AG09319 (cell line): Measurements from ENCODE around the gene GYS1.

ENCODE experiments used
- DNase-seq: peaks from one replicate; pipeline ENCODE4 v3.0.0-alpha.2; 2010; ENCODE audit warnings: low read depth; ENCODE audit errors: extremely low read depth
- TF ChIP-seq, protein P1 (sequence below): IDR thresholded peaks from 2 replicates; pipeline ENCODE4 v1.5.1; 2011; ENCODE audit warnings: low read depth, mild to moderate bottlenecking, inconsistent platforms, low read length, moderate library complexity

GYS1 gene

DNA sequence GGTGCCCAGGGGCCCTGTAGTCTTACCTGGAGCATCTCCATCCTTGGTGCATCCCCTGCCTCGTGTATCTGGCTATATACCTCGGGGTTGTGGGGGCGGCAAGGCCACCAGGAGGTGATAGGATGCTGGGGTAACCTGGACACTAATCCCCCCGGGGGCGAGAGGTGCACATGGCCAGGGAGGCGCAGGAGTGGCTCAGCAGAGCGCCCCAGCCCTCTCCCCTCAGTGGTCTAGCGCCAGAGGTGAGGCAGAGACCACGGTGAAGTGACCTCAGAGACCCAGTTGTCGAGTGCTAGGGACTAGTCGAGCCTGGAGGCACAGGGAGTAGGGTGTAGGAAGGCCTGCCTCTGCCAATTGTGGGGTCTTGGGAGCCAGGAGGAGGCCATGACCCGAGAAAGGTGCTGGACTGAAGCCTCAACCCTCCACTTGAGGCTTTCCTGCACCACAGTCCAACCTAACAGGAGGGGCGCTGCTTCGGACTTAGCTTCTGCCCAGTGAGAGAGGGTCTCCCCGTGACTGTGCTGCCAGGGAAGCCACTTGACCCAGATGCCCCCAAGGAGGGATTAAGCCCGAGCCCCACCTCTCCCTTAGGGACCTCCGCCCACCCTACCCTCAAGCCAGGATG is 24.0 kb upstream of the GYS1 start, which contains the start of gene LHB:
LHB (minus strand) TSS at position 51 of the 625 bp plus-strand sequence; CDS start at position 41, 10 bp downstream.
- TF ChIP-seq, protein P1, sequence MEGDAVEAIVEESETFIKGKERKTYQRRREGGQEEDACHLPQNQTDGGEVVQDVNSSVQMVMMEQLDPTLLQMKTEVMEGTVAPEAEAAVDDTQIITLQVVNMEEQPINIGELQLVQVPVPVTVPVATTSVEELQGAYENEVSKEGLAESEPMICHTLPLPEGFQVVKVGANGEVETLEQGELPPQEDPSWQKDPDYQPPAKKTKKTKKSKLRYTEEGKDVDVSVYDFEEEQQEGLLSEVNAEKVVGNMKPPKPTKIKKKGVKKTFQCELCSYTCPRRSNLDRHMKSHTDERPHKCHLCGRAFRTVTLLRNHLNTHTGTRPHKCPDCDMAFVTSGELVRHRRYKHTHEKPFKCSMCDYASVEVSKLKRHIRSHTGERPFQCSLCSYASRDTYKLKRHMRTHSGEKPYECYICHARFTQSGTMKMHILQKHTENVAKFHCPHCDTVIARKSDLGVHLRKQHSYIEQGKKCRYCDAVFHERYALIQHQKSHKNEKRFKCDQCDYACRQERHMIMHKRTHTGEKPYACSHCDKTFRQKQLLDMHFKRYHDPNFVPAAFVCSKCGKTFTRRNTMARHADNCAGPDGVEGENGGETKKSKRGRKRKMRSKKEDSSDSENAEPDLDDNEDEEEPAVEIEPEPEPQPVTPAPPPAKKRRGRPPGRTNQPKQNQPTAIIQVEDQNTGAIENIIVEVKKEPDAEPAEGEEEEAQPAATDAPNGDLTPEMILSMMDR: no peak
- no peak for DNase-seq

DNA sequence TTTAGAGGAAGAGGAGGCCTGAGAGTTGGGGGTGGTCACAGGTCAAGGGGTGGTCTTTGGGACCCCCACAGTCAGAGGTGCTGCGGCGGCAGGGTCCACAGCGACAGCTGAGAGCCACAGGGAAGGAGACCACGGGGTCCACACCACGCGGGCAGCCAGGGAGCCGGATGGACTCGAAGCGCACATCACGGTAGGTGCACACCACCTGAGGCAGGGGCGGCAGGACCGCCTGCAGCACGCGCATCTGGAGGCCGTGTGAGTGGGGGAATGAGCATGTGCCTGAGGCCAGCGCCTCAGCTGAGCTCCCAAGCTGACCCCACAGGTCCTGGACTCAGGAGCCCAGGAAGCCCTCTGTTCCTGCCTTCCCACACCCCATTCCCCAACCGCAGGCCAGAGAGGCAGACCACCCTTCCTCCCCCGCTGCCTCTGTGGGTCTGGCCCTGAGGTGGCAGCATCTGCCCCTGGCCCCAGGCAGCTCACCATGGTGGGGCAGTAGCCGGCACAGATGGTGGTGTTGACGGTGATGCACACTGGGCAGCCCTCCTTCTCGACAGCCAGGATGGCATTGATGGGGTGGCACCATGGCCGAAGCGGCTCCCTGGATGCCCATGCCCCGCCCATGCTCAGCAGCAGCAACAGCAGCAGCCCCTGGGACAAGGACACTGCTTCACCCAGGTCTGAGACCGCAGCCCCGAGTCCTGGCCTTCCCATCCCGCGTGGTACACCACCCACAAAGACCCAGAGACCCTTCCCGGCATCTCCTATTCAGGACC is 23.1 kb upstream of the GYS1 start:
- DNase-seq: no peak
- TF ChIP-seq, protein P1: no peak

DNA sequence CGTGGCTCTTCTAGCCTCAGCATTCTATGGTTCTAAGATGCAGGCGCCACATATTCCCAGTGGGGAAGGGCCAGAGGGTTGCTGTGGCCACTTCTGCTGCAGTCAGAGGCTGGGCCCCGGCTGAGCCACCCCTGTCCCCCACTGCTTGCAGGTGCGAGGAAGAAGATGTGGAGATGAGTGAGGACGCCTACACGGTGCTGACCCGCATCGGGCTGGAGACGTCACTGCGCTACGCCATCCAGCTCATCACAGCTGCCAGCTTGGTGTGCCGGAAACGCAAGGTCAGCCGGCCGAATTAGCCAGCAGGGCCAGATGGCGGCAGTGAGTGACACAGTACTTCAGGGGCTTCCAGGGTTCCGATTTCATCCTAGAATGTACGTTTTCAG is 21.8 kb upstream of the GYS1 start:
- TF ChIP-seq, protein P1: no peak
- DNase-seq: no peak

DNA sequence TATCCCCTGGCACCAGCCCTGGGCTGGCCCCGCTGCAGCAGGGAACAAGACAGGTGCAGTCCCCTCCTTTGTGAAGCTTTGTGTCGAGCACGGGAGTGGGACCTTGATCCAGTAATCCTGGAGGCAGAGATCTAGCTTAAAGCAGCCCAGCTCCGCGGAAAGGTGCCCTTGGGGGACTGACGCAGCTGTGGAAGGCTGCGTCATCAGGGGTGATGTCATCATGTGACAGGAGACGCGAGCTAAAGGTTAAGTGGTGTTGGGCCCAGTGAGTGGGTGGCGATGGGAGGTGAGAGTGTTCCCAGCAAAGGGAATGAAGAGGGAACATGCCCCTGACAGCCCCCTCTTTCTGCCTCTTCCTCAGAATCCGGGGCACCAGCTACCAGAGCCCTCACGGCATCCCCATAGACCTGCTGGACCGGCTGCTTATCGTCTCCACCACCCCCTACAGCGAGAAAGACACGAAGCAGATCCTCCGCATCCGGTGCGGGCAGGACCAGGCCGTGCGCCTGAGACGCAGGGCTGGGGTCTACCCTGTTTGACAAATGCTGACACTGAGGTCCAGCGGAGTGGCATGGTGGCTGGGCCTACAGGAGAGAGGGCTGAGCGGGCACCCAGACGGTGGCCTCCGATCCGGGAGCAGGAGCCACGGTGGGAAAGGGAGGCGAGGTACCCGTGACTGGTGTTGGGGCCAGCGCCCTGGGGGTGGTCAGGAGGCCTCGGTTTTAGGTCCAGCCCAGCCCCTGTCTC is 21.2 kb upstream of the GYS1 start:
- TF ChIP-seq, protein P1: no peak
- no peak for DNase-seq

DNA sequence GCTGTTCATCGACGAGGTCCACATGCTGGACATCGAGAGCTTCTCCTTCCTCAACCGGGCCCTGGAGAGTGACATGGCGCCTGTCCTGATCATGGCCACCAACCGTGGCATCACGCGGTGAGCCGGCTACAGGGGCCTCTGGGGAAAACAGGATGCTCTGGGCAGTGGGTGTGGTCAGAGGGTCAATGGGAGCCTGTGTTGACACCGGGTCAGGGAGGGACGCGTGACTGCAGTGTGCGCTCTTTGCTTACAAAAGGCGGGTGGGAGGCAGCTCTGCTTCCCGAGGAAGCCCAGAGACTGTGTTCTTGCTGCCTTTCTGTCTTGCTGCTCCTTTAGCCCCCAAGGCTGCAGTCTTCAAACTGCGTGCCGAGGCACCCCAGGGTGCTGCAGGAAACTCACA is 18.1 kb upstream of the GYS1 start:
- TF ChIP-seq, protein P1: no peak
- DNase-seq: no peak

DNA sequence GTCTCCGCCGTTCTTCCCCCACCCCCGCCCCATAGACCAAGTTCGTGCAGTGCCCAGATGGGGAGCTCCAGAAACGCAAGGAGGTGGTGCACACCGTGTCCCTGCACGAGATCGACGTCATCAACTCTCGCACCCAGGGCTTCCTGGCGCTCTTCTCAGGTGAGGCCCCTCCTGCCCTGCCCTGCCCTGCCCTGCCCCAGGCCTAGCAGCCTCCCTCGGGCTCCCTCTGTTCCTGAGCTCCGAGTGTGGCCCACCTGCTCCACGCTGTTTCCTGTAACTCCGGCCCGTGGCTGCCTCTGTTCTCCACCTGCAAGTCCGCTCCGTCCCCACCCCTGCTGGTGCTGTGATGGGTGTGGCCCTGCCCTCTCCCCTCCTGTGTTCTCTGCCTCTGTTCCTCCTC is 17.3 kb upstream of the GYS1 start:
- DNase-seq: no peak
- TF ChIP-seq, protein P1: no peak

DNA sequence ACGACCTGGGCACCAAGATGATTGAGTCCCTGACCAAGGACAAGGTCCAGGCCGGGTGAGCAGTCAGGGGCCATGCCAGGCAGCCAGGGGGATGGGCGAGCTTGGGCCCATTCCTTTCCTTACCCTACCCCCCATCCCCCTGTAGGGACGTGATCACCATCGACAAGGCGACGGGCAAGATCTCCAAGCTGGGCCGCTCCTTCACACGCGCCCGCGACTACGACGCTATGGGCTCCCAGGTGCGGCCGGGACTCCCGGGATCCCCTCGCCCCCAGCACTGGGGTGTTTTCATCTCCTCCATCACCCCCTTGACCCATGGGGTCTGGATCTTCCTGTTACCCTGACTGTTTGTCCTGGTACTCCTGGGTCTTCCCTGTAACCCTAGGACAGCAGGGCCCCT is 16.7 kb upstream of the GYS1 start:
- DNase-seq: no peak
- TF ChIP-seq, protein P1: no peak
